Spleen (tissue), 11 donors: ENCODE data around the gene EIF4A3. TPM values are rescaled to one million over a fixed set of nuclear protein-coding genes. Genes with fewer than 3 reads are reported as not detected.

Experiments used
- DNase-seq: peaks from one replicate; pipeline ENCODE4 v3.0.0-alpha.2; 2020
- H3K27ac ChIP-seq, 8 donors: fragments of 200-600 bp; sonication (generic) in 7 of 8; 1 replicate in 4 of 8; 2 replicates in 4 of 8; pipeline versions ENCODE4 v1.5.0 to v1.8.0; 2016 to 2021; ENCODE audit warnings: inconsistent platforms in 4 of 8, mild to moderate bottlenecking in 4 of 8, moderate library complexity in 1 of 8
- H3K27me3 ChIP-seq, 7 donors: fragments of 200-600 bp; sonication (generic) in 6 of 7; replicated peaks in 1 of 7; 1 replicate in 4 of 7; 2 replicates in 3 of 7; pipeline versions ENCODE4 v1.5.0 to v1.8.0; 2016 to 2021; ENCODE audit warnings: inconsistent platforms in 3 of 7, mild to moderate bottlenecking in 1 of 7
- H3K36me3 ChIP-seq, 6 donors: fragments of 200-600 bp; sonication (generic) in 5 of 6; 1 replicate in 4 of 6; 2 replicates in 2 of 6; pipeline versions ENCODE4 v1.5.0 to v1.8.0; 2016 to 2021; ENCODE audit warnings: inconsistent platforms in 2 of 6
- H3K4me1 ChIP-seq, 6 donors: fragments of 200-600 bp; sonication (generic) in 5 of 6; 1 replicate in 3 of 6; 2 replicates in 3 of 6; pipeline versions ENCODE4 v1.5.0 to v1.8.0; 2016 to 2021; ENCODE audit warnings: inconsistent platforms in 3 of 6
- H3K4me3 ChIP-seq, 8 donors: fragments of 200-600 bp; sonication (generic) in 7 of 8; 1 replicate in 4 of 8; 2 replicates in 4 of 8; pipeline versions ENCODE4 v1.5.0 to v1.8.0; 2016 to 2021; ENCODE audit warnings: inconsistent platforms in 4 of 8, mild to moderate bottlenecking in 4 of 8, moderate library complexity in 2 of 8
- H3K9me3 ChIP-seq, 8 donors: fragments of 200-600 bp; sonication (generic) in 7 of 8; 1 replicate in 4 of 8; 2 replicates in 4 of 8; pipeline versions ENCODE4 v1.5.0 to v1.8.0; 2016 to 2021; ENCODE audit warnings: inconsistent platforms in 4 of 8
- CTCF ChIP-seq, 11 experiments: fragments of 200-600 bp in 7 of 11; fragments of 450-650 bp in 4 of 11; sonication (generic) in 4 of 11; IDR thresholded peaks in 8 of 11; conservative IDR thresholded peaks in 3 of 11; 1 replicate in 7 of 11; 2 replicates in 4 of 11; pipeline versions ENCODE4 v1.4.0 to v1.8.0; 2016 to 2021; ENCODE audit warnings: antibody characterized with exemption in 11 of 11, inconsistent platforms in 4 of 11, mild to moderate bottlenecking in 1 of 11
- POLR2A ChIP-seq, 3 donors: fragments of 450-650 bp; IDR thresholded peaks; one replicate each; pipeline ENCODE4 v1.5.1; 2017; ENCODE audit warnings: antibody characterized with exemption in 3 of 3, mild to moderate bottlenecking in 1 of 3
- POLR2AphosphoS5 ChIP-seq, 3 donors: sonication (generic); formaldehyde crosslinking; IDR thresholded peaks; one replicate each; pipeline ENCODE4 v1.5.1; 2017; ENCODE audit warnings: antibody characterized with exemption in 3 of 3
- WGBS, 5 donors: extraction: QIAGEN DNeasy Blood & Tissue Kit in 3 of 5; methylation state at CpG; one replicate each; pipeline versions ENCODE4 v1.1.5 to v1.1.7; 2013 to 2018; 5-methylcytosine and 5-hydroxymethylcytosine counted together
- intact Hi-C: fragments of 100-400 bp; cut with DNase I; formaldehyde crosslinking; loops from one replicate; pipeline ENCODE4 v1.15.0; 2023; ENCODE audit warnings: low total_unique reads
- polyA plus RNA-seq, 3 donors: library from polyadenylated mRNA; stranded (reverse); fragments of 200-250 nt; gene quantifications; one replicate each; pipeline ENCODE4 v1.2.1, GENCODE V29; 2013
- total RNA-seq, 7 donors: library from RNA; depleted of rRNA in 3 of 7; stranded (reverse); fragments of >200 nt in 3 of 7; fragmentation: NEBNext Ultra II Directional in 4 of 7; extraction: Animal tissue kit (Norgen Biotek cat#: 25700) in 4 of 7; gene quantifications; one replicate each; pipeline versions ENCODE4 v1.1.0 to v1.2.1, GENCODE V29; 2016 to 2021
- donor health status: healthy with polysubstance abuse.
- donor health status: DM: no; HTN: no; CAD: no; lungs with moderate emphysema.
- donor health status: DM: no; HTN: no; CAD: no.
- donor health status: Bipolar disorder and iron deficiency.
- donor health status: healthy.
- donor health status: DM: no; HTN: no; CAD: no.
- donor health status: DM: yes; HTN: yes; CAD: no.

Gene EIF4A3
- total and polyA plus RNA-seq, 10 donors: 37.3 to 79.5 (median 63.6) TPM

- 83 to 91% (median 87%) methylated on average over 12 of the region's 12 CpGs for WGBS, 5 donors
These were observed 50.3 kb downstream of the EIF4A3 start for GRCh38 chr17:80096561-80097021.

GRCh38 chr17:80095844-80096475, 51.0 kb downstream of the EIF4A3 start:
- WGBS, 5 donors: 82 to 93% (median 88%) methylated on average over 10 to 16 of the region's 16 CpGs
- TF ChIP-seq CTCF (IDR thresholded peaks at IDR 0.05 in 8 of 11, conservative IDR thresholded peaks at IDR 0.05 in 3 of 11) (no peak), POLR2A (IDR thresholded peaks at IDR 0.05) (no peak), POLR2AphosphoS5 (IDR thresholded peaks at IDR 0.05) (no peak)
- H3K4me1 ChIP-seq: peaks cover 8 to 36% (median 12%) of the 10 kb centered on the region in 6 donors
- H3K36me3 ChIP-seq: no peaks in the 10 kb centered on the region
- DNase-seq: peak; percentile 74
- H3K27ac ChIP-seq: no peak overlapping the region
- H3K27me3 ChIP-seq: peaks cover 0 to 3% (median 0%) of the 10 kb centered on the region in 7 donors
- intact Hi-C loops: no loop called here
- no peak overlapping the region for H3K4me3 ChIP-seq
- H3K9me3 ChIP-seq: no peaks in the 10 kb centered on the region

More at GRCh38 chr17:80096561-80097021, 50.3 kb downstream of the EIF4A3 start:
- TF ChIP-seq CTCF (IDR thresholded peaks at IDR 0.05 in 8 of 11, conservative IDR thresholded peaks at IDR 0.05 in 3 of 11) (no peak), POLR2A (IDR thresholded peaks at IDR 0.05) (no peak), POLR2AphosphoS5 (IDR thresholded peaks at IDR 0.05) (no peak)
- DNase-seq: peak; percentile 66
- H3K9me3 ChIP-seq: no peaks in the 10 kb centered on the region
- H3K4me3 ChIP-seq: no peak overlapping the region
- peaks cover 8 to 37% (median 14%) of the 10 kb centered on the region in 6 donors for H3K4me1 ChIP-seq
- peaks cover 0 to 3% (median 0%) of the 10 kb centered on the region in 7 donors for H3K27me3 ChIP-seq
- no peaks in the 10 kb centered on the region for H3K36me3 ChIP-seq
- H3K27ac ChIP-seq: no peak overlapping the region
- intact Hi-C loops: no loop called here

- Histone ChIP-seq H3K27me3 (peaks cover 0 to 3% (median 0%) of the 10 kb centered on the region in 7 donors), H3K4me3 (no peak overlapping the region), H3K4me1 (peaks cover 1 to 29% (median 5%) of the 10 kb centered on the region in 6 donors), H3K36me3 (no peaks in the 10 kb centered on the region), H3K27ac (no peak overlapping the region), H3K9me3 (no peaks in the 10 kb centered on the region)
- intact Hi-C loops: no loop called here
- DNase-seq: peak; percentile 76
- WGBS, 5 donors: 76 to 89% (median 86%) methylated on average over 29 to 37 of the region's 37 CpGs
- TF ChIP-seq POLR2AphosphoS5 (IDR thresholded peaks at IDR 0.05): no peak
- no peak for TF ChIP-seq CTCF (IDR thresholded peaks at IDR 0.05 in 8 of 11, conservative IDR thresholded peaks at IDR 0.05 in 3 of 11)
- no peak for TF ChIP-seq POLR2A (IDR thresholded peaks at IDR 0.05)
These were observed 51.7 kb downstream of the EIF4A3 start for GRCh38 chr17:80095038-80095843.

- peak overlapping the region in 1 of 8 donors; percentile 38 for H3K4me3 ChIP-seq
- TF ChIP-seq POLR2AphosphoS5 (IDR thresholded peaks at IDR 0.05) (peak in 1 of 3 donors; percentile 60), POLR2A (IDR thresholded peaks at IDR 0.05) (no peak)
- no peaks in the 10 kb centered on the region for H3K9me3 ChIP-seq
- intact Hi-C loops: no loop called here
- peak overlapping the region in 7 of 8 donors; percentile 78 to 94 (median 87) for H3K27ac ChIP-seq
- peaks cover 0 to 12% (median 0%) of the 10 kb centered on the region in 7 donors for H3K27me3 ChIP-seq
- WGBS, 5 donors: 32 to 54% (median 34%) methylated on average over 8 of the region's 8 CpGs
- H3K4me1 ChIP-seq: peaks cover 0 to 26% (median 4%) of the 10 kb centered on the region in 6 donors
- no peaks in the 10 kb centered on the region for H3K36me3 ChIP-seq
- peak; percentile 74 for DNase-seq
These were observed 54.0 kb downstream of the EIF4A3 start for GRCh38 chr17:80092959-80093358.
